ENCODE results near the gene AP4S1.

Gene AP4S1

GRCh38 chr14:31128601-31129526, 103.4 kb downstream of the AP4S1 start:
- DNase-seq (ENCODE audit: extremely low read depth in 1 of 2, low read depth in 1 of 2), result no peak

- DNase-seq (ENCODE audit: extremely low read depth in 1 of 2, low read depth in 1 of 2), result no peak
Measured at GRCh38 chr14:31133133-31133532, 107.7 kb downstream of the AP4S1 start.

- no peak for DNase-seq (ENCODE audit: extremely low read depth in 1 of 2, low read depth in 1 of 2)
Measured at GRCh38 chr14:31137214-31137889, 111.9 kb downstream of the AP4S1 start.

- no peak for DNase-seq (ENCODE audit: extremely low read depth in 1 of 2, low read depth in 1 of 2)
Measured at GRCh38 chr14:31138301-31138700, 112.9 kb downstream of the AP4S1 start.

GRCh38 chr14:31139301-31139847, 113.9 kb downstream of the AP4S1 start:
- DNase-seq (ENCODE audit: extremely low read depth in 1 of 2, low read depth in 1 of 2), result no peak

GRCh38 chr14:31142455-31143087, 117.1 kb downstream of the AP4S1 start:
- DNase-seq (ENCODE audit: extremely low read depth in 1 of 2, low read depth in 1 of 2), result no peak
